Activated CD8-positive, alpha-beta memory T cell treated with anti-CD3 and anti-CD28 coated beads, Interleukin-2, amount 50 U/mL, for 48 hours (primary cell): ENCODE results near the gene PHACTR2.
"Not testable (repeated sequence)": the region's sequence is repeated elsewhere in the genome, so short reads cannot be mapped to it uniquely, and the experiment has no call there.

Experiments used
- DNase-seq: peaks from one replicate; pipeline ENCODE4 v3.0.0-alpha.2; 2020

The PHACTR2 gene

GRCh38 chr6:143699430-143699825 lies 21.7 kb downstream of the PHACTR2 start:
- no peak for DNase-seq

- no peak for DNase-seq
Observed at GRCh38 chr6:143700684-143701348, 23.1 kb downstream of the PHACTR2 start.

- DNase-seq = no peak
Observed at GRCh38 chr6:143701349-143702234, 23.8 kb downstream of the PHACTR2 start.

- no peak for DNase-seq
Observed at GRCh38 chr6:143705569-143705968, 27.8 kb downstream of the PHACTR2 start.

DNA sequence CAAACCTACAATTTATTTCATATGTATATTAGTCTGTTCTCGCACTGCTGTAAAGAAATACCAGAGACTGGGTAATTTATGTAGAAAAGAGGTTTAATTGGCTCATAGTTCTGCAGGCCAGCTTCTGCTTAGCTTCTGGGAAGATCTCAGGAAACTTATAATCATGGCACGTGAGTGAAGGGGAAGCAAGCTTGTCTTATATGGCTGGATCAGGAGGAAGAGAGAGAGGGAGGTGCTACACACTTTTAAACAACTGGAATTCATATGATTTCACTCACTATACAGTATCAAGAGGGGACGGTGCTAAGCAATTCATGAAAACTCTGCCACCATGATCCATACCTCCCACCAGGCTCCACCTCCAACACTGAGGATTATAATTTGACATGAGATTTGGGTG lies 29.9 kb downstream of the PHACTR2 start:
- no peak for DNase-seq

DNA sequence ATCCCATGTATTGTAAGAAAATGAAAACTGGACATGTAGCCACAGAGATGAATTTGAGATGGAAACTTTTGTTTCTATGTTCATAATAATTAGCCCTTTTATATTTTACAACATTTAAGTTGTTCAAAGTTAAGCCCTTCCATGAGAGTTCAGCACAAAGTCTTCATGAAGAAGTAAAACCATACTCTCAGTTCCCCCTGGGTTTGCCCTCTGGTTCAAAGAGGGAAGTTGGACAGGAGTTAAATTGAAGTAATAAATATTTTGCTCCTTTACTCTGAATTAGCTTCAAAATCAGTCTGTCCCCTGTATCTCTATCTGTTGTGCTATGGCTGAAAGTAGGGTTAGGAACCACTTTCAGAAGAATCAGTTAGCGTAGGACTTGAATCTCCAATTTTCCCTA lies 31.1 kb downstream of the PHACTR2 start:
- no peak for DNase-seq

- no peak for DNase-seq
Observed at GRCh38 chr6:143711714-143712113, 33.9 kb downstream of the PHACTR2 start.

DNA sequence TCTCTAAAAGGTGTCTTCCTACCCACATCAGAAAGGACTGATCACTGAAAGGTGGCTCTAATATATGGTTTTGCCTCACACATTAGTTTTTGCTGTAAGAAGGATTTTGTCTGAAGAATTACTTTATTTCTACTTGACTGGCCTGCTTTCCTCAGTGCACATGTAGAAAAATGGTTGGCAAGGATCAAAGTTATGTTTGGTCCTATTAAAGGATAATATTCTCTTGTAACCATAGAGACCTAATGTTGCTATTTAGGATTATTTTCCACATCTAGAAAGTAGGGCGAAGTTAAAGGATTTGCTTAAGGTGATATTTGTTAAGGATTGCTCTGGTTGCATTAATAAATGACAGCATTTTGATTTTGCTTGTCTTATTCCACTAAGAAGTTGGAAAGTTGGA lies 40.7 kb downstream of the PHACTR2 start:
- no peak for DNase-seq

- DNase-seq = no peak
Observed at GRCh38 chr6:143721642-143722041, 43.9 kb downstream of the PHACTR2 start.

GRCh38 chr6:143724876-143725275 lies 47.1 kb downstream of the PHACTR2 start:
- no peak for DNase-seq

DNA sequence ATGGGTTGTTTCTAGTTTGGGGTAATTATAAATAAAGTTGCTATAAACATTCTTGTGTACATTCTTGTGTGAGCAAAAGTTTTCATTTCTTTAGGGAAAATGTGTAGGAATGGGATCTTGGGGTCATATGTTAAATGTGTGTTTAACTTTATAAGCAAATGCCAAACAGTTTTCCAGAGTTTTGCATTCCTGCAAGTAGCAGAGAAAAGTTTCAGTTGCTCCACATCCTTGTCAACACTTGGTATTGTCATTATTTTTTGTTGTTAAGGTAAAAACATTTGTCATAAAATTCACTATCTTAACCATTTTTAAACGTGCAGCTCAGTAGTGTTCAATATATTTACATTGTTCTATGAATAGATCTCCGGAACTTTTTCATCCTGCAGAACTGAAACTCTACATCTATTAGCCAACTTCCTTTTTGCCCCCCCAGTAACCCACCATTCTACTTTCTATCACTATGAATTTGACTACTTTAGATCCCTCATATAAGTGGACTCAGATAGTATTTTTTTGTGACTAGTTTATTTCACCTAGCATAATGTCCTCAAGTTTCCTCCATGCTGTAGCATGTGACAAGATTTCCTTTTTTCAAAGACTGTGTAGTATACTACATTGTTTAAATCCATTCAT lies 48.4 kb downstream of the PHACTR2 start:
- DNase-seq = no peak

- DNase-seq = no peak
Observed at GRCh38 chr6:143727035-143727434, 49.3 kb downstream of the PHACTR2 start.

DNA sequence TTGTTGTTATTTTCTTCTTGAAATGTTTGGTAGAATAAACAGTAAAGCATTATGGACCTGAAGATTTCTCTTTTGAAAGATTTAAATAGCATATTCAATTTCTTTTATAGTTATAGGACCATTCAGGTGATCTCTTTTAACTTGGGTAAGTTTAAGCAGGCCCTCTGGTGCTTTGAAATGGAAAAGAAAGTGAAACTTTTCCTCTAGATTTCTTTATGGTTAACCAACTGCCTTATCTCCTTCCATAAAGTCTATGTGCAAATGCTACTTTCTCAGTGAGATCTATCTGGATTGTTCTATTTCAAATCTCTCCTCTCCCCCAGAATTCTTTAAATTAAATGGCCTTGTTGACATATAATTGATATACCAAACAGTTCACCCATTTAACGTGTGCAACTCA lies 54.0 kb downstream of the PHACTR2 start:
- no peak for DNase-seq

DNA sequence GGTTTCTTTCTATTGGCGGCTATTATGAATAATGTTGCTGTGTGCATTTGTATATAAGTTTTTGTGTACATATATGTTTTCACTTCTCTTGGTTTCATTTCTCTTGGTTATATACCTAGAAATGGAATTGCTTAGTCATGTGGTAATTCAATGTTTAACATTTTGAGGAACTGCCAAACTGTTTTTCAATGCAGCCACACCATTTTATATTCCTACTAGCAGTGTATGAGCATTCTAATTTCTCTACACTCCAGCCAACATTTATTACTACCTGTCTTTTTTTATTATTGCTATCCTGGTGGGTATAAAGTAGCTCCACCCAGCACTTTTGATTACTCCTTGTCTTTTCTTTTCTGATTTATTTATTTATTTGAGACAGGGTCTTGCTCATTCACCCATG lies 54.8 kb downstream of the PHACTR2 start:
- no peak for DNase-seq

DNA sequence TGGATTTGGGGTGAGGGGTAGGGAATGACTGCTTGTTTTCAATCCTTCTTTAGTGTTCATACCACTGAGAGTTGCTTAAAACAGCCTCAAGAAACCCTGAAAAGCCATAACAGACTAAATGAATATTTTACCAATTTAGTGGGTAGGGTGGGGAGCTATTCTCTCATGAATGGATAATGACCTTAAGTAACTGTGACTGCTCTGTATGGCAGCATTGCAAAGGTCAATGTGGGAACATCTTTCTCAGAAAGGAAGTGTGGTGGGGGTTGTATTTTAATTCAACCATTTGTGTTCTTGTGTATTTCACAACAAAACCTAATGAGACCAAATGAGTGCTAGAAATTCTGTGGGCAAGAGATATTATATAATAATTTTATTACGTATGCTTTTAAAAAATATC lies 55.7 kb downstream of the PHACTR2 start:
- DNase-seq = no peak

DNA sequence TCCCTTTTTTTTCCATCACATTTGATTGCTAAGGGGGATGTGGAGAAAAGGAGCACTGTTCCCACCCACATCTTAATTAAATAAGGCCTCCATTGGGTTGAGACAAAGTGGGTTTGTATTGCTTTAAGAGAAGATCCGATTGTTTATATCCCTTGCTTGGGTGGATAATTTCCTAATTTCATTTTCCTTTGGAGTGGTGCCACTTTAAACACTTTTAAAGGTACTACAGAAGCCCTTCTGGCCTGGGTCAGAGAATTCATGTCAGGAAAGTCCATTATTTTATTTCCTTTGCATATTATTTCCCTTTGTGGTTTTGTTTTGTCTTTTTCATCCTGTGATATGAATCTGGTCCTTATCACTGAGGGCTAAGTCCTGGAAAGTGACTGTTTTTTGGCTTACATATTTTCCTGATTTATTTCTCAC lies 56.9 kb downstream of the PHACTR2 start:
- DNase-seq = no peak

DNA sequence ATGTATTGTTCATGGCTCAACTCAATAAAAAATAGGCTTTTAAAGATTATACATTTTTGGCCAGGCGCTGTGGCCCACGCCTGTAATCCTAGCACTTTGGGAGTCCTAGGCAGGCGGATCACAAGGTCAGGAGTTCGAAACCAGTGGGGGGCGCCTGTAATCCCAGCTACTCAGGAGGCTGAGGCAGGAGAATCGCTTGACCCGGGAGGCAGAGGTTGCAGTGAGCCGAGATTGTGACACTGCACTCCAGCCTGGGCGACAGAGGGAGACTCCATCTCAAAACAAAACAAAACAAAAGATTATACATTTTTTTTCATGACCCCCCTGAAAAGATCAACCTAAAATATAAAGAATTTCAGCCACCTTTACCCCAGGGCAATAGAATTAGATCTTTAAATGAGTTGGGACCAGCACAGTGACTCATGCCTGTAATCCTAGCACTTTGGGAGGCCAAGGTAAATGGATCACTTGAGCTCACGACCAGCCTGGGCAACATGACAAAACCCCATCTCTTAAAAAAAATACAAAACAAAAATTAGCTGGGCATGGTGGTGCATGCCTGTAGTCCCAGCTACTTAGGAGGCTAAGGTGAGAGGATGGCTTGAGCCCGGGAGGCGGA lies 60.4 kb downstream of the PHACTR2 start:
- not testable (repeated sequence) for DNase-seq

DNA sequence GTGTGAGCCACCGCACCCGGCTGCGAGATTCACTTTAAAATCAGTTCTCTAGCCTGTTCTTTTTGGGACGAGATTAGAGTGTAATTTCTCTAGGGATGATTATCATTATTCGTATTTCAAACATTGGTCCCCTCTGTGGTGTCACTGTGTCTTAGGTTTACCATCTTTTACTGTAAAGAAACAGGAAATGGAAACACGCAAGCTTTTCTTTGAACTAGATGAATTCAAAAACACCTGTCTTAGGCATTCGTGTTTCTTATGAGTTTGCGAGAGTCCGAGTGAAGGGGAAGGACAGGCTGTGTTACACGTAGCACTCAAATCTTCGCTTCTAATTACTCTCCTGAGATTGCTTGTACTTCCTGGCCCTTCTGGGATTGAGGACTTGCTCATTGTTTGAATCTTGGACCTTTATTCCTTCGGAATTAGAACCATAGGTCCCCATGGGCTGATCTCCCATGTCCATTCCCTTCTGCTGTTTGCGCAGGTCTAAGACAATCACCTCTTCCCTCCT lies 61.6 kb downstream of the PHACTR2 start:
- DNase-seq = no peak

GRCh38 chr6:143740213-143740612 lies 62.4 kb downstream of the PHACTR2 start:
- no peak for DNase-seq

GRCh38 chr6:143741480-143741879 lies 63.7 kb downstream of the PHACTR2 start:
- no peak for DNase-seq

DNA sequence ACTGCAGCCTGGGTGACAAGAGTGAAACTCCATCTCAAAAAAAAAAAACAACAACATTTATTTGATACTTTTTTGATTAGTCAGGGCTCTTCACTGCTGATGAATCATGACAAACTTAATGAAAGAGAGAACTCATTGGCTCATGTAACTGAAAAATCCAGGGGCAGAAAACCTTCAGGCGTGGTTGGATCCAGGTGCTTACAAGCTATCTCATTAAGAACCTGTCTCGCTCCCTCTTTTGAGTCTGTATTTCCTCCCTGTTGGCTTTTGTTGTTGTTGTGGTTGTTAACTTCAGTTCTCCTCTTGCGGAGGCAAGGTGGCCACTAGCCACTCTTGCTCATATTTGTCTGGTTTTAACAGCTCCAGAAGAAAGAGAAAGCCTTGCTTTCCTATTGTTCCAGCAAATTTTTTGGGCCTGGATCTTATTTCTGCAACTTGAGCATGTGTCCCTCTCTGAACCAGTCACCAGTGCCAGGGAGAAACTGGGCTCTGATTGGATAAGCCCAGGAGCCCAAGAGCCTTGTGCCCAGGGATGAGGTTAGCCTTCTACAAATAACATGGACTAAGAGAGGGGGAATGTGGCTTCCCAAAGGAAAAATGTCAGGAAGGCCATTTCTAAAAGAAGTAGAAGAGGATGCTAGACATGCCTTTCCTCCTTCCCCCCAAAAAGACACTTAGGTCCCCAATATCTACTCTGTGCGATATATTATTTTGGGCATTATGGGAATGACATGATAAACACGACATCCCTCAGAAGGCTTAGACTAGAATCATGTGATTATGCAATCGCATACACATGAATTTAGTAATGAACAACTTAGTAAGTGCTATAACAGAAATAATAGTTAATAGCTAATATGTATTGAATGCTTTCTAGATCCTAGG lies 64.5 kb downstream of the PHACTR2 start:
- DNase-seq = no peak

GRCh38 chr6:143742955-143743255 lies 65.1 kb downstream of the PHACTR2 start:
- DNase-seq = no peak
